Psoas muscle (tissue), 8 donors: Measurements from ENCODE around the gene CCDC7. TPM values are rescaled to one million over a fixed set of nuclear protein-coding genes. Genes with fewer than 3 reads are reported as not detected.
A peak's percentile ranks its signal among the peaks of the same experiment; 100 is the strongest.
"Not testable (repeated sequence)": the region's sequence is repeated elsewhere in the genome, so short reads cannot be mapped to it uniquely, and the experiment has no call there.

Experiments used
- ATAC-seq, 4 donors: fragments of 200-7000 bp; cut with Tn5 transposase; one replicate each; pipeline ENCODE4 v1.9.1; 2020; ENCODE audit warnings: moderate library complexity in 3 of 4, mild to moderate bottlenecking in 2 of 4
- DNase-seq, 2 donors: peaks; one replicate each; pipeline ENCODE4 v3.0.0-alpha.2; 2020
- H3K27ac ChIP-seq: fragments of 200-600 bp; one replicate; pipeline ENCODE4 v1.8.0; 2022
- H3K27me3 ChIP-seq, 3 donors: fragments of 200-600 bp in 1 of 3; one replicate each; pipeline versions ENCODE4 v1.6.1 to v1.8.0; 2013 to 2022; ENCODE audit warnings: low read length in 2 of 3, mild to moderate bottlenecking in 2 of 3, moderate library complexity in 1 of 3; ENCODE audit not compliant: insufficient read depth in 3 of 3
- H3K36me3 ChIP-seq, 2 donors: fragments of 200-600 bp in 1 of 2; one replicate each; pipeline versions ENCODE4 v1.6.1 to v1.8.0; 2013 to 2022; ENCODE audit warnings: low read depth in 1 of 2, mild to moderate bottlenecking in 1 of 2, moderate library complexity in 1 of 2; ENCODE audit not compliant: insufficient read depth in 1 of 2
- H3K4me1 ChIP-seq: fragments of 200-600 bp; one replicate; pipeline ENCODE4 v1.8.0; 2022
- H3K4me3 ChIP-seq: fragments of 200-600 bp; one replicate; pipeline ENCODE4 v1.8.0; 2022; ENCODE audit warnings: mild to moderate bottlenecking
- H3K9me3 ChIP-seq: fragments of 200-600 bp; one replicate; pipeline ENCODE4 v1.8.0; 2022
- CTCF ChIP-seq: fragments of 200-600 bp; IDR thresholded peaks from one replicate; pipeline ENCODE4 v1.8.0; 2022; ENCODE audit warnings: antibody characterized with exemption
- WGBS, 3 donors: extraction: QIAGEN DNeasy Blood & Tissue Kit; methylation state at CpG; one replicate each; pipeline versions ENCODE4 v1.1.6 to v1.1.7; 2013; 5-methylcytosine and 5-hydroxymethylcytosine counted together
- intact Hi-C, 2 donors: fragments of 100-400 bp; cut with DNase I; formaldehyde crosslinking; loops; one replicate each; pipeline versions ENCODE4 v1.11.0 to v1.14.2; 2022
- polyA plus RNA-seq, 3 donors: library from polyadenylated mRNA; stranded (reverse); fragments of 200-250 nt; gene quantifications; one replicate each; pipeline ENCODE4 v1.2.3, GENCODE V29; 2013
- total RNA-seq, 4 donors: library from RNA; stranded (reverse); fragmentation: NEBNext Ultra II Directional in 2 of 4; extraction: Animal tissue kit (Norgen Biotek cat#: 25700) in 2 of 4; gene quantifications; one replicate each; pipeline versions ENCODE4 v1.2.1 to v1.2.4, GENCODE V29; 2021 to 2023
- donor health status: healthy with polysubstance abuse.
- donor health status: DM: no; HTN: no; CAD: no; lungs with moderate emphysema.
- donor health status: Bipolar disorder and iron deficiency.
- donor health status: healthy.
- donor health status: DM: yes; HTN: yes; CAD: no.
- donor health status: DM: no; HTN: no; CAD: no.
- donor health status: DM: no; HTN: no; CAD: no.
- donor health status: DM: yes; HTN: yes; CAD: no.

CCDC7 gene
- total and polyA plus RNA-seq, 7 donors: 0.85 to 20.4 (median 13.5) TPM

DNA sequence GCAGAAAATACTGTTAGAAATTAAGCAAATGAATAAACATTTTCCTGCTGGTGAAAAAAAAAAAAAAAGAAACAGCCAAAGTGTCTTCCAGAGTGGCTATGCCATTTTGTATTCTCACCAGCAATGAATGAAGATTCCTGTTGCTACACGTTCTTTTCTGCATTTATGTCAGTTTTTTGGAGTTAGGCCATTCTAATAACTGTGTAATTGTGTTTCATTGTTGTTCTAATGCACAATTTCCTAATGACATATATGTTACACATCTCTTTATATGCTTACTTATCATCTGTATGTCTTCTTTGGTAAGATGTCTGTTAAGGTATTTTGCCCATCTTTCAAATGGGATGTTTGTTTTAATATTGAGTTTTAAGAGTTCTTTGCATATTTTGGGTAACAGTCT lies 298.4 kb downstream of the CCDC7 start:
- no peaks in the 10 kb centered on the region for H3K27me3 ChIP-seq
- TF ChIP-seq CTCF: no peak

DNA sequence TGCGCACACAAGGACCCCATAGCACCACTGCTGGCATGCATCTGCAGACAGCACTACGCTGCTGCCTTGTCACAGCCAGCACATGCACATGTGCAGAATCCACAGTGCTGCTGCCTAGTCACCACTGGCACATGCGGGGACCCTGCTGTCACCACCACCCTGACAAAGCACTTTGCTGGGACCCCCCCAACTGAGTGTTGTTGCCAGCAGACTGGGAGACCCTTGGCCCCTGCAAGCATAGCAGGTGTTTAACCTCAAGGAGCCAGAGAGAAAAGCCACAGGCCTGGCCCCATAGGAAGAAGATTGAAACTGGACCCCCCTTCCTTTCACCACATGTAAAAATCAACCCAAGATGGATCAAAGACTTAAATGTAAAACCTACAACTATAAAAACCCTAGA lies 300.9 kb downstream of the CCDC7 start:
- TF ChIP-seq CTCF: no peak
- intact Hi-C loops: no loop called here
- H3K9me3 ChIP-seq: no peaks in the 10 kb centered on the region
- DNase-seq (peak in 1 of 2 donors; percentile 41), ATAC-seq (no peak)
- WGBS, 3 donors: 90 to 96% (median 95%) methylated on average over 3 of the region's 3 CpGs
- H3K4me3 ChIP-seq: no peak overlapping the region
- no peaks in the 10 kb centered on the region for H3K27me3 ChIP-seq
- H3K4me1 ChIP-seq: no peaks in the 10 kb centered on the region
- H3K27ac ChIP-seq: no peak overlapping the region
- H3K36me3 ChIP-seq: peaks cover 0 to 5% of the 10 kb centered on the region in 2 donors

More for the DNA sequence above, 298.4 kb downstream of the CCDC7 start:
- H3K4me1 ChIP-seq: no peaks in the 10 kb centered on the region
- WGBS, 3 donors: 48 to 57% (median 50%) methylated on average over 1 of the region's 1 CpG
- H3K27ac ChIP-seq: no peak overlapping the region
- no peak overlapping the region for H3K4me3 ChIP-seq
- peaks cover 0 to 5% of the 10 kb centered on the region in 2 donors for H3K36me3 ChIP-seq
- DNase-seq (no peak), ATAC-seq (no peak)
- intact Hi-C loops: no loop called here
- no peaks in the 10 kb centered on the region for H3K9me3 ChIP-seq

- no peak for TF ChIP-seq CTCF
- Histone ChIP-seq H3K9me3 (peaks cover 6% of the 10 kb centered on the region), H3K36me3 (peaks cover 0 to 1% of the 10 kb centered on the region in 2 donors), H3K27ac (no peak overlapping the region), H3K27me3 (no peaks in the 10 kb centered on the region), H3K4me3 (no peak overlapping the region), H3K4me1 (no peaks in the 10 kb centered on the region)
- intact Hi-C loops: no loop called here
- 68 to 87% (median 69%) methylated on average over 4 of the region's 4 CpGs for WGBS, 3 donors
- DNase-seq: no peak
- no peak for ATAC-seq
These were observed 305.6 kb downstream of the CCDC7 start for GRCh38 chr10:32751582-32751981.

DNA sequence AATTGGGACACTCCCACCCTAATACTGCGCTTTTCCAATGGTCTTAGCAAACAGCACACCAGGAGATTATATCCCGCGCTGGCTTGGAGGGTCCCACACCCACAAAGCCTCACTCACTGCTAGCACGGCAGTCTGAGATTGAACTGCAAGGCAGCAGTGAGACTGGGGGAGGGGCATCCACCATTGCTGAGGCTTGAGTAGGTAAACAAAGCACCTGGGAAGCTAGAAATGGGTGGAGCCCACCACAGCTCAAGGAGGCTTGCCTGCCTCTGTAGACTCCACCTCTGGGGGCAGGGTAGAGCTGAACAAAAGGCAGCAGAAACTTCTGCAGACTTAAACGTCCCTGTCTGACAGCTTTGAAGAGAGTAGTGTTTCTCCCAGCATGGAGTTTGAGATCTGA lies 309.0 kb downstream of the CCDC7 start:
- ATAC-seq, intact Hi-C loops, H3K4me3 ChIP-seq, H3K27me3 ChIP-seq, H3K4me1 ChIP-seq, H3K27ac ChIP-seq, H3K36me3 ChIP-seq, DNase-seq: not testable (repeated sequence)
- WGBS, 3 donors: 67 to 80% (median 73%) methylated on average over 5 of the region's 5 CpGs
- peaks cover 12% of the 10 kb centered on the region for H3K9me3 ChIP-seq

DNA sequence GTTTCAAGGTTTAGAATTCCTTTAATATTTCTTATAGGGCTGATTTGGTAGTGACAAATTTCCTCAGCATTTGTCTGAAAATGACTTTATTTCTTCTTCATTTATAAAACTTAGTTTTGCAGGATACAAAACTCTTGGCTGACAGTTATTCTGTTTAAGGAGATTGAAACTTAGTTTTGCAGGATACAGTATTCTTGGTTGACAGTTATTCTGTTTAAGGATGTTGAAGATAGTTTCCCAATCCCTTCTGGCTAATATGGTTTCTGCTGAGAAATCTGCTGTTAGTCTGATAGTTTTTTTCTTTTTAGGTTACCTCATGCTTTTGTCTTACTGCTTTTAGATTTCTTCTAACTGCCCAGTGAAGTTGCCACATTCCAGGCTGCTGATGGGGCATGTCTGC lies 325.3 kb downstream of the CCDC7 start:
- Histone ChIP-seq H3K4me3 (no peak overlapping the region), H3K4me1 (no peaks in the 10 kb centered on the region), H3K9me3 (peaks cover 20% of the 10 kb centered on the region), H3K27me3 (no peaks in the 10 kb centered on the region), H3K27ac (no peak overlapping the region), H3K36me3 (no peaks in the 10 kb centered on the region)
- ATAC-seq: no peak
- intact Hi-C loops: no loop called here
- no peak for TF ChIP-seq CTCF
- DNase-seq: no peak
